Naive thymus-derived CD4-positive, alpha-beta T cell (primary cell): ENCODE data around the gene PICK1. TPM values are rescaled to one million over a fixed set of nuclear protein-coding genes. Genes with fewer than 3 reads are reported as not detected.
"Not testable (repeated sequence)": the region's sequence is repeated elsewhere in the genome, so short reads cannot be mapped to it uniquely, and the experiment has no call there.

Experiments
- ATAC-seq: fragments of 150-1000 bp; cut with Tn5 transposase; 2 replicates; pipeline ENCODE4 v1.10.0; 2021; ENCODE audit warnings: mild to moderate bottlenecking, moderate library complexity
- CTCF ChIA-PET: fragments of 350-600 bp; sonication (Branson Sonifier 250); formaldehyde crosslinking; loops from one replicate; lab custom pipeline; 2021; ENCODE audit warnings: antibody characterized with exemption; lab: Charles Lee
- POLR2A ChIA-PET: fragments of 350-600 bp; sonication (Branson Sonifier 250); formaldehyde crosslinking; loops from one replicate; lab custom pipeline; 2021; ENCODE audit warnings: antibody characterized with exemption, inconsistent platforms; lab: Charles Lee
- DNase-seq, 9 donors: peaks; one replicate each; pipeline versions ENCODE4 v3.0.0 to v3.0.0-alpha.2; 2020 to 2022; ENCODE audit warnings: mixed read lengths in 1 of 9
- H3K27ac ChIP-seq: one replicate; pipeline ENCODE4 v1.7.0; 2013; ENCODE audit warnings: mild to moderate bottlenecking, low read depth, low read length, moderate library complexity
- H3K27me3 ChIP-seq, 2 donors: one replicate each; pipeline ENCODE4 v1.7.0; 2013; ENCODE audit warnings: low read length in 2 of 2, mild to moderate bottlenecking in 2 of 2, moderate library complexity in 2 of 2; ENCODE audit not compliant: control insufficient read depth in 2 of 2, insufficient read depth in 2 of 2
- H3K36me3 ChIP-seq, 3 experiments: 1 replicate in 2 of 3; 2 replicates in 1 of 3; pipeline ENCODE4 v1.7.0; 2013; ENCODE audit warnings: low read length in 3 of 3, mild to moderate bottlenecking in 3 of 3, moderate library complexity in 1 of 3; ENCODE audit not compliant: insufficient read depth in 3 of 3, control insufficient read depth in 2 of 3
- H3K4me1 ChIP-seq, 2 donors: one replicate each; pipeline ENCODE4 v1.7.0; 2013; ENCODE audit warnings: low read length in 2 of 2, mild to moderate bottlenecking in 2 of 2, moderate library complexity in 1 of 2; ENCODE audit not compliant: control insufficient read depth in 2 of 2, insufficient read depth in 2 of 2
- H3K4me3 ChIP-seq: 2 replicates; pipeline ENCODE4 v1.7.0; 2013; ENCODE audit warnings: mild to moderate bottlenecking, low read length
- H3K9me3 ChIP-seq, 3 experiments: 1 replicate in 2 of 3; 2 replicates in 1 of 3; pipeline ENCODE4 v1.7.0; 2013; ENCODE audit warnings: low read length in 3 of 3; ENCODE audit not compliant: control insufficient read depth in 2 of 3
- H3K27ac Mint-ChIP-seq, 9 donors: one replicate each; pipeline ENCODE4 v1.8.0; 2020 to 2022; ENCODE audit warnings: mixed read lengths in 9 of 9, mild to moderate bottlenecking in 8 of 9, moderate library complexity in 5 of 9, inconsistent platforms in 2 of 9
- H3K27me3 Mint-ChIP-seq, 5 donors: one replicate each; pipeline ENCODE4 v1.8.0; 2021 to 2022; ENCODE audit warnings: mixed read lengths in 5 of 5, mild to moderate bottlenecking in 1 of 5
- H3K36me3 Mint-ChIP-seq, 5 donors: one replicate each; pipeline ENCODE4 v1.8.0; 2020 to 2022; ENCODE audit warnings: mixed read lengths in 5 of 5, mild to moderate bottlenecking in 3 of 5, inconsistent platforms in 1 of 5
- H3K4me1 Mint-ChIP-seq, 7 donors: one replicate each; pipeline ENCODE4 v1.8.0; 2020 to 2022; ENCODE audit warnings: mixed read lengths in 7 of 7, mild to moderate bottlenecking in 3 of 7, inconsistent platforms in 1 of 7
- H3K4me3 Mint-ChIP-seq, 10 donors: one replicate each; pipeline ENCODE4 v1.8.0; 2020 to 2022; ENCODE audit warnings: mild to moderate bottlenecking in 10 of 10, mixed read lengths in 10 of 10, moderate library complexity in 6 of 10, inconsistent platforms in 2 of 10
- H3K9me3 Mint-ChIP-seq, 11 donors: one replicate each; pipeline ENCODE4 v1.8.0; 2020 to 2022; ENCODE audit warnings: mixed read lengths in 11 of 11, mild to moderate bottlenecking in 4 of 11, inconsistent platforms in 1 of 11, moderate library complexity in 1 of 11
- intact Hi-C, 2 donors: fragments of 100-400 bp; cut with micrococcal nuclease; formaldehyde crosslinking; loops; one replicate each; pipeline ENCODE4 v1.15.1; 2023
- polyA plus RNA-seq, 2 donors: library from polyadenylated mRNA; unstranded; fragments of 300-500 nt; fragmentation: Illumina TruSeq; gene quantifications; one replicate each; pipeline ENCODE4 v1.2.3, GENCODE V29; 2021
- total RNA-seq, 6 experiments: library from RNA in 5 of 6; stranded (reverse) in 5 of 6; gene quantifications; 1 replicate in 5 of 6; 2 replicates in 1 of 6; pipeline ENCODE4 v1.2.3 and lab custom pipeline; 2021 to 2026

Gene PICK1
- total and polyA plus RNA-seq, 7 experiments from 2014 or later = 6.3 to 29.3 (median 25.3) TPM

- no peak for DNase-seq
- Mint-ChIP-seq H3K27me3 (peaks cover 0 to 21% (median 3%) of the 10 kb centered on the region in 5 donors), H3K27ac (no peak overlapping the region), H3K9me3 (no peaks in the 10 kb centered on the region), H3K4me3 (no peak overlapping the region), H3K36me3 (peaks cover 0 to 18% (median 7%) of the 10 kb centered on the region in 5 donors), H3K4me1 (peaks cover 0 to 5% (median 0%) of the 10 kb centered on the region in 7 donors)
- ChIA-PET POLR2A (no interaction called here), CTCF (no interaction called here)
- Histone ChIP-seq H3K4me3 (no peak overlapping the region), H3K36me3 (peaks cover 0 to 33% (median 0%) of the 10 kb centered on the region in 3 experiments), H3K27ac (no peak overlapping the region), H3K4me1 (peaks cover 3% of the 10 kb centered on the region in 2 donors), H3K27me3 (peaks cover 0 to under 1% of the 10 kb centered on the region in 2 donors), H3K9me3 (no peaks in the 10 kb centered on the region)
- no peak for ATAC-seq
- intact Hi-C loops = no loop called here
Measured at GRCh38 chr22:38077096-38077495, 19.9 kb downstream of the PICK1 start.

DNA sequence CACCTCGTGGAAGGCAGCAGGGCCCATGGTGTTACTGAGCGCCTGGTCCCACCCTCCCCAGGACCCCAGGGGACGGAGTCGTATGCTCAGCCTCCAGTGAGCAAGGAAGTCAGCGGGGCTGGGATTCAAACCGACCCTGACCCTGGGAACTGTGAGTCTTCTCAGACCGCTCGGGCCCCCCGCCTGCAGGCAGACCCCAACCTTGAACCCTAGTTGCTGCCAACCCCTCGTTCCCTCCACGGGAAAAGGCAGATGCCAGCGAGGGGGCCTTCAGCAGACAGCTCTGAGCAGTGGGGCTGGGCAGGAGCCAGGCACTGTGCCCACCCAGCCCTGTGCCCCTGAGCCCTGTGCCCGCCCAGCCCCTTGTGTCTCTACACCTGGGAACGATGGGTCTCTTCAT lies 20.4 kb downstream of the PICK1 start:
- Mint-ChIP-seq H3K9me3 (no peaks in the 10 kb centered on the region), H3K4me1 (peaks cover 0 to 6% (median 0%) of the 10 kb centered on the region in 7 donors), H3K4me3 (no peak overlapping the region), H3K27ac (no peak overlapping the region), H3K27me3 (peaks cover 0 to 22% (median 3%) of the 10 kb centered on the region in 5 donors), H3K36me3 (peaks cover 0 to 13% (median 4%) of the 10 kb centered on the region in 5 donors)
- no peak overlapping the region for H3K4me3 ChIP-seq
- peaks cover 0 to 28% (median 0%) of the 10 kb centered on the region in 3 experiments for H3K36me3 ChIP-seq
- ChIA-PET CTCF (no interaction called here), POLR2A (no interaction called here)
- ATAC-seq (no peak), DNase-seq (no peak)
- H3K27me3 ChIP-seq = peaks cover 0 to 6% of the 10 kb centered on the region in 2 donors
- H3K9me3 ChIP-seq = no peaks in the 10 kb centered on the region
- intact Hi-C loops = no loop called here
- H3K4me1 ChIP-seq = peaks cover 3 to 8% of the 10 kb centered on the region in 2 donors
- H3K27ac ChIP-seq = no peak overlapping the region

GRCh38 chr22:38078046-38078840 lies 21.0 kb downstream of the PICK1 start:
- peaks cover 3 to 9% of the 10 kb centered on the region in 2 donors for H3K4me1 ChIP-seq
- H3K27ac Mint-ChIP-seq = no peak overlapping the region
- ChIA-PET CTCF (interaction anchor here (0.5 kb wide), 1 partner anchor 127 kb away, joined by 3 read pairs; no protein-coding TSS in a partner anchor), POLR2A (no interaction called here)
- no peak overlapping the region for H3K27ac ChIP-seq
- H3K27me3 Mint-ChIP-seq = peaks cover 2 to 27% (median 5%) of the 10 kb centered on the region in 5 donors
- H3K4me3 ChIP-seq = no peak overlapping the region
- H3K9me3 ChIP-seq = no peaks in the 10 kb centered on the region
- peaks cover 0 to 22% (median 0%) of the 10 kb centered on the region in 3 experiments for H3K36me3 ChIP-seq
- intact Hi-C loops = no loop called here
- no peak for ATAC-seq
- peaks cover 0 to 8% of the 10 kb centered on the region in 2 donors for H3K27me3 ChIP-seq
- peaks cover 0 to 6% (median 0%) of the 10 kb centered on the region in 7 donors for H3K4me1 Mint-ChIP-seq
- no peak for DNase-seq
- no peak overlapping the region for H3K4me3 Mint-ChIP-seq
- peaks cover 0 to 7% (median 0%) of the 10 kb centered on the region in 5 donors for H3K36me3 Mint-ChIP-seq
- no peaks in the 10 kb centered on the region for H3K9me3 Mint-ChIP-seq

DNA sequence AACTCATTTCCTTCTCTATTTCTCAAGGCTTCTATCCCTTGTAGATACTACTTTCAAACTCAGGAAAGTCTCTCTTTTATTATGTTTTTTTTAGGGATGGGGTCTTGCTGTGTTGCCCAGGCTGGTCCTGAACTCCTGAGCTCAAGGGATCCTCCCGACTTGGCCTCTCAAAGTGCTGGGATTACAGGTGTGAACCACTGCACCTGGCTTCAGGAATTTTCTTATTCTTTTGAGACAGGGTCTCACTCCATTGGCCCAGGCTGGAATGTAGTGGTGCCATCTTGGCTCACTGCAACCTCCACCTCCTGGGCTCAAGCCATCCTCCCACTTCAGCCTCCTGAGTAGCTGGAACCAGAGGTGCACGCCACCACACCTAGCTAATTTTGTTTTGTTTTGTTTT lies 22.0 kb downstream of the PICK1 start:
- intact Hi-C loops, H3K4me1 ChIP-seq, DNase-seq, CTCF ChIA-PET, H3K27ac Mint-ChIP-seq, H3K4me3 ChIP-seq, H3K4me1 Mint-ChIP-seq, H3K9me3 Mint-ChIP-seq, POLR2A ChIA-PET, H3K27me3 ChIP-seq, H3K27ac ChIP-seq, H3K36me3 Mint-ChIP-seq, H3K9me3 ChIP-seq, ATAC-seq: not testable (repeated sequence)
- peaks cover 0 to 12% (median 0%) of the 10 kb centered on the region in 3 experiments for H3K36me3 ChIP-seq
- H3K4me3 Mint-ChIP-seq = peak overlapping the region in 2 of 10 donors; percentile 14 to 24
- peaks cover 3 to 30% (median 8%) of the 10 kb centered on the region in 5 donors for H3K27me3 Mint-ChIP-seq

DNA sequence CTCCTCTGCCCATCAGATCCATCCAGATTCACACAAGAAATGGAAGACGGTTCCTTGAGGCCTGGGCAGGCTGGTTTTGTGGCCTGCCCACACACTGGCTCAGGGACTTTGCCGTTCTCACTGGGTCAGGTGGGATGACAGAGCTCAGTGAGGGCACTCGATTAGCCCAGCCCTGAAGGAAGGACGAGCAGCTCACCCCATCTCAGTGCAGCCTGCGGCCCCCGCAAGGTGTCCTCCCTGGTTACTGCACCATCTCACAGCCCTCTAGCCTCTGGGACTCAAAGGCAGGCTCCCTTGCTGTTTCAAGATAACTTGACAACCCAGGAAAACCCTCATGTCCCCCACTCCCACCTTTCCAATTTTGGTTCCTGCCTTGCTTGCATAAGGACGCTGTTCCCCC lies 22.6 kb downstream of the PICK1 start:
- H3K36me3 Mint-ChIP-seq = peaks cover 0 to 3% (median 0%) of the 10 kb centered on the region in 5 donors
- ChIA-PET POLR2A (no interaction called here), CTCF (no interaction called here)
- Histone ChIP-seq H3K4me1 (peaks cover 3 to 9% of the 10 kb centered on the region in 2 donors), H3K27ac (no peak overlapping the region), H3K36me3 (peaks cover 0 to 6% (median 0%) of the 10 kb centered on the region in 3 experiments), H3K4me3 (no peak overlapping the region), H3K27me3 (peaks cover 0 to 8% of the 10 kb centered on the region in 2 donors), H3K9me3 (no peaks in the 10 kb centered on the region)
- H3K27ac Mint-ChIP-seq = no peak overlapping the region
- ATAC-seq (no peak), DNase-seq (no peak)
- peaks cover 0 to 6% (median 0%) of the 10 kb centered on the region in 7 donors for H3K4me1 Mint-ChIP-seq
- no peaks in the 10 kb centered on the region for H3K9me3 Mint-ChIP-seq
- peaks cover 3 to 30% (median 8%) of the 10 kb centered on the region in 5 donors for H3K27me3 Mint-ChIP-seq
- intact Hi-C loops = no loop called here
- peak overlapping the region in 7 of 10 donors; percentile 6 to 43 (median 19) for H3K4me3 Mint-ChIP-seq

GRCh38 chr22:38080474-38080849 lies 23.3 kb downstream of the PICK1 start:
- peaks cover 0 to 4% (median 0%) of the 10 kb centered on the region in 5 donors for H3K36me3 Mint-ChIP-seq
- ChIA-PET POLR2A (no interaction called here), CTCF (no interaction called here)
- H3K27ac Mint-ChIP-seq = no peak overlapping the region
- DNase-seq (no peak), ATAC-seq (no peak)
- no peak overlapping the region for H3K4me3 ChIP-seq
- peak overlapping the region in 3 of 10 donors; percentile 7 to 66 (median 10) for H3K4me3 Mint-ChIP-seq
- H3K9me3 Mint-ChIP-seq = peaks cover 0 to 1% (median 0%) of the 10 kb centered on the region in 11 donors
- peaks cover 0 to 6% (median 0%) of the 10 kb centered on the region in 7 donors for H3K4me1 Mint-ChIP-seq
- H3K9me3 ChIP-seq = no peaks in the 10 kb centered on the region
- peaks cover 0 to 2% (median 0%) of the 10 kb centered on the region in 3 experiments for H3K36me3 ChIP-seq
- H3K4me1 ChIP-seq = peaks cover 3 to 9% of the 10 kb centered on the region in 2 donors
- H3K27me3 ChIP-seq = peaks cover 0 to 8% of the 10 kb centered on the region in 2 donors
- peaks cover 3 to 32% (median 8%) of the 10 kb centered on the region in 5 donors for H3K27me3 Mint-ChIP-seq
- intact Hi-C loops = no loop called here
- H3K27ac ChIP-seq = no peak overlapping the region
